Neutrophil (primary cell): Measurements from ENCODE around the gene ARHGAP6.

Experiments used
- H3K27ac ChIP-seq: fragments of 200-600 bp; sonication (generic); 2 replicates; pipeline ENCODE4 v1.5.1; 2016; ENCODE audit warnings: mild to moderate bottlenecking, moderate library complexity
- H3K27me3 ChIP-seq: fragments of 200-600 bp; sonication (generic); 2 replicates; pipeline ENCODE4 v1.6.0; 2016; ENCODE audit warnings: mild to moderate bottlenecking
- H3K36me3 ChIP-seq: fragments of 200-600 bp; sonication (generic); 2 replicates; pipeline ENCODE4 v1.5.1; 2017
- H3K4me1 ChIP-seq, 2 experiments: fragments of 200-600 bp in 1 of 2; sonication (generic) in 1 of 2; 1 replicate in 1 of 2; 2 replicates in 1 of 2; pipeline versions ENCODE4 v1.5.1 to v1.6.1; 2013 to 2016; ENCODE audit warnings: low read depth in 1 of 2, low read length in 1 of 2, mild to moderate bottlenecking in 1 of 2, moderate library complexity in 1 of 2; ENCODE audit not compliant: control insufficient read depth in 1 of 2, insufficient read depth in 1 of 2
- H3K4me3 ChIP-seq, 2 experiments: fragments of 200-600 bp in 1 of 2; sonication (generic) in 1 of 2; 1 replicate in 1 of 2; 2 replicates in 1 of 2; pipeline ENCODE4 v1.5.1; 2013 to 2016; ENCODE audit warnings: low read depth in 1 of 2, low read length in 1 of 2, mild to moderate bottlenecking in 1 of 2, moderate library complexity in 1 of 2
- H3K9me3 ChIP-seq: fragments of 200-600 bp; sonication (generic); 2 replicates; pipeline ENCODE4 v1.5.1; 2016
- TF ChIP-seq, protein P1 (sequence below): fragments of 200-600 bp; sonication (generic); IDR thresholded peaks from 2 replicates; pipeline ENCODE4 v1.5.1; 2016; ENCODE audit warnings: antibody characterized with exemption

ARHGAP6 gene

GRCh38 chrX:11259437-11259836 lies 406.3 kb downstream of the ARHGAP6 start:
- H3K27ac ChIP-seq = no peak overlapping the region
- no peak overlapping the region for H3K4me3 ChIP-seq
- no peaks in the 10 kb centered on the region for H3K36me3 ChIP-seq
- TF ChIP-seq, protein P1, sequence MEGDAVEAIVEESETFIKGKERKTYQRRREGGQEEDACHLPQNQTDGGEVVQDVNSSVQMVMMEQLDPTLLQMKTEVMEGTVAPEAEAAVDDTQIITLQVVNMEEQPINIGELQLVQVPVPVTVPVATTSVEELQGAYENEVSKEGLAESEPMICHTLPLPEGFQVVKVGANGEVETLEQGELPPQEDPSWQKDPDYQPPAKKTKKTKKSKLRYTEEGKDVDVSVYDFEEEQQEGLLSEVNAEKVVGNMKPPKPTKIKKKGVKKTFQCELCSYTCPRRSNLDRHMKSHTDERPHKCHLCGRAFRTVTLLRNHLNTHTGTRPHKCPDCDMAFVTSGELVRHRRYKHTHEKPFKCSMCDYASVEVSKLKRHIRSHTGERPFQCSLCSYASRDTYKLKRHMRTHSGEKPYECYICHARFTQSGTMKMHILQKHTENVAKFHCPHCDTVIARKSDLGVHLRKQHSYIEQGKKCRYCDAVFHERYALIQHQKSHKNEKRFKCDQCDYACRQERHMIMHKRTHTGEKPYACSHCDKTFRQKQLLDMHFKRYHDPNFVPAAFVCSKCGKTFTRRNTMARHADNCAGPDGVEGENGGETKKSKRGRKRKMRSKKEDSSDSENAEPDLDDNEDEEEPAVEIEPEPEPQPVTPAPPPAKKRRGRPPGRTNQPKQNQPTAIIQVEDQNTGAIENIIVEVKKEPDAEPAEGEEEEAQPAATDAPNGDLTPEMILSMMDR = no peak
- H3K27me3 ChIP-seq = no peaks in the 10 kb centered on the region
- no peaks in the 10 kb centered on the region for H3K9me3 ChIP-seq
- H3K4me1 ChIP-seq = no peaks in the 10 kb centered on the region

- TF ChIP-seq, protein P1 = no peak
- H3K4me1 ChIP-seq = no peaks in the 10 kb centered on the region
- H3K4me3 ChIP-seq = no peak overlapping the region
- no peaks in the 10 kb centered on the region for H3K9me3 ChIP-seq
- no peak overlapping the region for H3K27ac ChIP-seq
- H3K27me3 ChIP-seq = no peaks in the 10 kb centered on the region
- no peaks in the 10 kb centered on the region for H3K36me3 ChIP-seq
Measured at GRCh38 chrX:11257711-11258110, 408.0 kb downstream of the ARHGAP6 start.

- TF ChIP-seq, protein P1 = no peak
- no peaks in the 10 kb centered on the region for H3K9me3 ChIP-seq
- H3K27ac ChIP-seq = no peak overlapping the region
- no peaks in the 10 kb centered on the region for H3K36me3 ChIP-seq
- no peaks in the 10 kb centered on the region for H3K4me1 ChIP-seq
- no peaks in the 10 kb centered on the region for H3K27me3 ChIP-seq
- H3K4me3 ChIP-seq = no peak overlapping the region
Measured at GRCh38 chrX:11257290-11257689, 408.4 kb downstream of the ARHGAP6 start.

DNA sequence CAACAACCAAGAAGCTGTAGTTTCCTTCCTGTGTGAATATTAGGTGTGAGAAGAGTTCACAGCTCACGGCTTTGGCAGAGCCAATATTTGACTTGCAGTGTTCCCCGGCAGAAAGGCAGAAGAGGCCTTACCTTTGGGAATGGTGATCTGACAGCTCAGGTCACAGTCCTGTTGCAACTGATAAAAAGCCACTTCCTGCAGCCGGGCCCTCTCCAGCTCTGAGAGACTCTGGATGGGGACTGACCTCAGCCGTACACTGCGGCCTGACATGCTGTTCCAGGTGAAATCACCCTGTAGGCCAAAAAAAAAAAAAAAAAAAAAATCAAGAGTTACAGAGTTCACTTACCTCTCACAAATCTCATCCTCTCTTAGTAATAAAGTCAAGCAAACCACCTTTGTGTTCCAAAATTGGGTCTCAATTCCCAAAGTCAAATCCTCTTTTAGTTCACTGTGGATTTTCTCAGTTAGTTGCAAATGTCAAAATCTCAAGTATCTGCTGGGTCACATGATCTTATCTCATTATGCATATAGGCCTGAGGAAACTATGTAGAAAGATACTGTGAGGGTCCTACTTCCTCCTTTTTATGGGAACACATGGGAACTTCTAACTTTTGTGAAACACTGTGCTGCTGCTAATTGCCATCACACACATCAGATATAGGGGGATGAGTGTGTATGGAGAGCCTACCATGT lies 411.2 kb downstream of the ARHGAP6 start:
- no peaks in the 10 kb centered on the region for H3K36me3 ChIP-seq
- H3K4me3 ChIP-seq = no peak overlapping the region
- H3K27ac ChIP-seq = no peak overlapping the region
- no peaks in the 10 kb centered on the region for H3K4me1 ChIP-seq
- no peaks in the 10 kb centered on the region for H3K27me3 ChIP-seq
- TF ChIP-seq, protein P1 = no peak
- H3K9me3 ChIP-seq = no peaks in the 10 kb centered on the region

DNA sequence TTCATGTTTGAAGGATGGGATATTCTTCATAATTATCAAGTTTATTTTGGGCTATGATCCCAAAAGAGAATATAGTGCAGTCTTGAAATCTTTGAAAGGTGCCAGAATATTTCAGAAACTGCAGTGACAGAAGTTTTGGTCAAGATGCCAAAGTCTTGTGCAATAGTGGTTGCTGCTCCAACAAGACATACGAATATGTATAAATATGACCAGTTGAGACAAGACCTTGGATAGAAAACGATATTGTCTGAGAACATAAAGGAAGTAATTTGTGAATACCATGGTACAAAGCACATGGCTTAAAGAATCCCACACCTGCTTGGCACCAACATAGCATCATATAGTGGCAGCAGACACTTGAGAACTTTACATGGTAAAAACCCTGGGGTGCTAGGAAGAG lies 421.1 kb downstream of the ARHGAP6 start:
- Histone ChIP-seq H3K27me3 (no peaks in the 10 kb centered on the region), H3K4me3 (no peak overlapping the region), H3K4me1 (no peaks in the 10 kb centered on the region), H3K36me3 (no peaks in the 10 kb centered on the region), H3K27ac (no peak overlapping the region), H3K9me3 (no peaks in the 10 kb centered on the region)
- TF ChIP-seq, protein P1 = no peak
